Neural progenitor cell (in vitro differentiated cells): ENCODE results near the gene SMTNL2. TPM values are rescaled to one million over a fixed set of nuclear protein-coding genes. Genes with fewer than 3 reads are reported as not detected.
"Not testable (repeated sequence)": the region's sequence is repeated elsewhere in the genome, so short reads cannot be mapped to it uniquely, and the experiment has no call there.

ENCODE experiments used
- DNase-seq: peaks from one replicate; pipeline ENCODE4 v3.0.0-alpha.2; 2016; ENCODE audit warnings: low spot score
- H2AFZ ChIP-seq: fragments of 200-600 bp; sonication (generic); replicated peaks from 2 replicates; pipeline ENCODE4 v1.6.1; 2016; ENCODE audit warnings: antibody characterized with exemption
- H3F3A ChIP-seq: fragments of 200-600 bp; sonication (generic); 2 replicates; pipeline ENCODE4 v1.6.1; 2016; ENCODE audit warnings: antibody characterized with exemption, low read depth
- H3K27ac ChIP-seq: fragments of 200-600 bp; sonication (generic); 2 replicates; pipeline ENCODE4 v1.5.1; 2016; ENCODE audit warnings: mild to moderate bottlenecking
- H3K27me3 ChIP-seq: fragments of 200-600 bp; sonication (generic); 2 replicates; pipeline ENCODE4 v1.6.1; 2016; ENCODE audit warnings: mild to moderate bottlenecking, moderate library complexity
- H3K36me3 ChIP-seq: fragments of 200-600 bp; sonication (generic); 2 replicates; pipeline ENCODE4 v1.5.1; 2016
- H3K4me1 ChIP-seq: fragments of 200-600 bp; sonication (generic); 2 replicates; pipeline ENCODE4 v1.6.1; 2016; ENCODE audit warnings: mixed run types
- H3K4me2 ChIP-seq: fragments of 200-600 bp; sonication (generic); 2 replicates; pipeline ENCODE4 v1.6.1; 2016
- H3K4me3 ChIP-seq: fragments of 200-600 bp; sonication (generic); 2 replicates; pipeline ENCODE4 v1.5.1; 2016
- H3K79me2 ChIP-seq: fragments of 200-600 bp; sonication (generic); 2 replicates; pipeline ENCODE4 v1.6.1; 2016; ENCODE audit warnings: low read depth
- H3K9ac ChIP-seq: fragments of 200-600 bp; sonication (generic); 2 replicates; pipeline ENCODE4 v1.6.1; 2016
- H3K9me3 ChIP-seq: fragments of 200-600 bp; sonication (generic); 2 replicates; pipeline ENCODE4 v1.5.1; 2016; ENCODE audit warnings: low read depth
- H4K20me1 ChIP-seq: fragments of 200-600 bp; sonication (generic); 2 replicates; pipeline ENCODE4 v1.6.1; 2016; ENCODE audit warnings: low read depth
- H3K27ac Mint-ChIP-seq: 3 replicates; pipeline ENCODE4 v1.8.0; 2021; ENCODE audit warnings: mixed read lengths
- H3K27me3 Mint-ChIP-seq: 2 replicates; pipeline ENCODE4 v1.8.0; 2022; ENCODE audit warnings: low read depth, mild to moderate bottlenecking, inconsistent platforms, moderate library complexity, mixed read lengths; ENCODE audit not compliant: insufficient read depth
- H3K36me3 Mint-ChIP-seq: 3 replicates; pipeline ENCODE4 v1.8.0; 2021; ENCODE audit warnings: mixed read lengths
- H3K4me1 Mint-ChIP-seq: 3 replicates; pipeline ENCODE4 v1.8.0; 2021; ENCODE audit warnings: mixed read lengths
- H3K4me3 Mint-ChIP-seq: 3 replicates; pipeline ENCODE4 v1.8.0; 2021; ENCODE audit warnings: mild to moderate bottlenecking, moderate library complexity, mixed read lengths
- H3K9me3 Mint-ChIP-seq: 3 replicates; pipeline ENCODE4 v1.8.0; 2020; ENCODE audit warnings: mixed read lengths
- EZH2 ChIP-seq: fragments of 200-600 bp; sonication (generic); IDR thresholded peaks from 2 replicates; pipeline ENCODE4 v1.6.1; 2017; ENCODE audit warnings: antibody characterized with exemption, mild to moderate bottlenecking, moderate library complexity
- EZH2phosphoT487 ChIP-seq: fragments of 200-600 bp; sonication (generic); IDR thresholded peaks from 2 replicates; pipeline ENCODE4 v1.6.1; 2017; ENCODE audit warnings: antibody characterized with exemption
- total RNA-seq: library from RNA; depleted of rRNA; stranded (reverse); fragments of >200 nt; gene quantifications from 2 replicates; pipeline ENCODE4 v1.2.3, GENCODE V29; 2015; ENCODE audit warnings: low replicate concordance
- TF ChIP-seq, protein P1 (sequence below): fragments of 200-600 bp; sonication (generic); IDR thresholded peaks from 2 replicates; pipeline ENCODE4 v1.5.1; 2017; ENCODE audit warnings: antibody characterized with exemption, mild to moderate bottlenecking

Gene SMTNL2
- total RNA-seq, 1 donor from 2014 or later, result 3.0 TPM

DNA sequence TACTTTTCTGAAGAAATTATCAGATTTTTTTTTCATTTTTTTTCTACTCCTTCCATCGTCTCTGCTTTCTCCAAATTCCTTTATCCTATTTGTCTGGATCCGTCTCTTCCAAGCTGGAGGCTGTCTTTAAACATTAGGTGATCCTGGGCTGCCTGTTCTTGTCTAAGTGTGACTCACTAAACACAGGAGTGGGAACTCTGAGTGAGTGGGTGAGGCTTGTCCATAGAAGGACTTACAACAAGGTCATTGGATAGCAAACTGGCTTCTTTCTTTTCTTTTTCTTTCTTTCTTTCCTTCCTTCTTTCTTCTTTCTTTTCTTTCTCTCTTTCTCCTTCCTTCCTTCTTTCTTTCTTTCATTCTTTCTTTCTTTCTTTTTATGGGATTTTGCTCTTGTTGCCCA, 38.9 kb downstream of the SMTNL2 start:
- H3F3A ChIP-seq, result no peaks in the 10 kb centered on the region
- no peaks in the 10 kb centered on the region for H3K36me3 ChIP-seq
- H4K20me1 ChIP-seq, result no peaks in the 10 kb centered on the region
- H3K4me3 Mint-ChIP-seq, result no peak overlapping the region
- no peak overlapping the region for H3K9ac ChIP-seq
- no peak overlapping the region for H3K4me3 ChIP-seq
- no peak overlapping the region for H3K27ac ChIP-seq
- H3K27me3 ChIP-seq, result no peaks in the 10 kb centered on the region
- H3K79me2 ChIP-seq, result no peaks in the 10 kb centered on the region
- no peak for DNase-seq
- TF ChIP-seq EZH2, result no peak
- TF ChIP-seq, protein P1, sequence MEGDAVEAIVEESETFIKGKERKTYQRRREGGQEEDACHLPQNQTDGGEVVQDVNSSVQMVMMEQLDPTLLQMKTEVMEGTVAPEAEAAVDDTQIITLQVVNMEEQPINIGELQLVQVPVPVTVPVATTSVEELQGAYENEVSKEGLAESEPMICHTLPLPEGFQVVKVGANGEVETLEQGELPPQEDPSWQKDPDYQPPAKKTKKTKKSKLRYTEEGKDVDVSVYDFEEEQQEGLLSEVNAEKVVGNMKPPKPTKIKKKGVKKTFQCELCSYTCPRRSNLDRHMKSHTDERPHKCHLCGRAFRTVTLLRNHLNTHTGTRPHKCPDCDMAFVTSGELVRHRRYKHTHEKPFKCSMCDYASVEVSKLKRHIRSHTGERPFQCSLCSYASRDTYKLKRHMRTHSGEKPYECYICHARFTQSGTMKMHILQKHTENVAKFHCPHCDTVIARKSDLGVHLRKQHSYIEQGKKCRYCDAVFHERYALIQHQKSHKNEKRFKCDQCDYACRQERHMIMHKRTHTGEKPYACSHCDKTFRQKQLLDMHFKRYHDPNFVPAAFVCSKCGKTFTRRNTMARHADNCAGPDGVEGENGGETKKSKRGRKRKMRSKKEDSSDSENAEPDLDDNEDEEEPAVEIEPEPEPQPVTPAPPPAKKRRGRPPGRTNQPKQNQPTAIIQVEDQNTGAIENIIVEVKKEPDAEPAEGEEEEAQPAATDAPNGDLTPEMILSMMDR, result no peak
- no peak for TF ChIP-seq EZH2phosphoT487
- peaks cover 7% of the 10 kb centered on the region for H3K4me1 ChIP-seq
- no peaks in the 10 kb centered on the region for H3K9me3 ChIP-seq
- H3K4me1 Mint-ChIP-seq, result peaks cover 11% of the 10 kb centered on the region
- no peak overlapping the region for H2AFZ ChIP-seq
- no peaks in the 10 kb centered on the region for H3K9me3 Mint-ChIP-seq
- H3K36me3 Mint-ChIP-seq, result no peaks in the 10 kb centered on the region
- H3K4me2 ChIP-seq, result no peak overlapping the region
- no peak overlapping the region for H3K27ac Mint-ChIP-seq
- peaks cover 3% of the 10 kb centered on the region for H3K27me3 Mint-ChIP-seq

DNA sequence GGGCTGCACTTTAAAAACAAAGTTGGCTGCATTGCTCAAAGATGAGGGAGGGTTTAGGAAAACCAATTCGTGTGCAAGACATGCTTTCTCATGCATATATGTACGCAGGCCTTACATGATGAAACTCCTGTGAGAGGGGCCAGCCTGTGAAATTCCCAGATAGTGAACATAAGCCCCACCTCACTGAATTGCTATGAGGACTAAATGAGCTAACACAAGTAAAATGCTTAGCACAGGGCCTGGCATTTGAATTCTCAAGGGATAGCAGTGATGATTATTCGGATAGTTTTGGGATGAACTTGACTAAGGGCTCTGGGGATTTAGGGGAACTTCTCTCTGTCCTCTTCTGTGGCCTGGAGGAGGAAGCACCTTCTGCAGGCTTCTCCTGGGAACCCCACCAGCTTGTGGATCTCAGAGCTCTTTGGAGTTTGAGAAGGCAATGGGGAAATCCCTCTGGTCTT, 40.2 kb downstream of the SMTNL2 start:
- not testable (repeated sequence) for H2AFZ ChIP-seq, H3K9me3 ChIP-seq, H3K4me3 ChIP-seq, H3K9ac ChIP-seq, H3K36me3 Mint-ChIP-seq, H3F3A ChIP-seq, H4K20me1 ChIP-seq, H3K27ac ChIP-seq, DNase-seq, H3K27me3 Mint-ChIP-seq, H3K9me3 Mint-ChIP-seq, H3K27me3 ChIP-seq, H3K79me2 ChIP-seq, H3K4me1 ChIP-seq, H3K4me2 ChIP-seq, H3K27ac Mint-ChIP-seq, H3K36me3 ChIP-seq, H3K4me3 Mint-ChIP-seq
- H3K4me1 Mint-ChIP-seq, result peaks cover 11% of the 10 kb centered on the region

DNA sequence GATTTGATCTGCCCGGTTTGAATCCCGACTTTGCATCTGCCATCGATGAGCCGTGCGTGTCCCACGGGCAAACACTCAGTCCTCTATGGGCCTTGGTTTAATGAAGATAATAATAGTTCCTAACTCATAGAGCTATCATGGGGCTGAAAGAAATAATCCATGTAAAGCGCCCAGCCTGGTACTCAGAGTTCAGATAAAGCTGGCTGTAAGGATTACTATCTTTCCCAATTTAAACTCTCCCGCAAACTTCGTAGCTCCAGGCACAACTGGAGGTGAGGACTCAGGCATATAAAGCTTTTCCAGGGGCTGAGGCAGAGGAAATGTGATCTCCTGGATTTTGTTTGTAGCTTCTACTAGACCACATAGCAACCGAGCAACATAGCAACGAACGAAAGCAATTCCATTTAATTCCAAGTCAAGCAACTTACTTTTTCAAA, 40.9 kb downstream of the SMTNL2 start:
- peaks cover 3% of the 10 kb centered on the region for H3K27me3 Mint-ChIP-seq
- no peaks in the 10 kb centered on the region for H3K9me3 ChIP-seq
- no peak overlapping the region for H3K4me3 ChIP-seq
- no peaks in the 10 kb centered on the region for H4K20me1 ChIP-seq
- H3K9me3 Mint-ChIP-seq, result no peaks in the 10 kb centered on the region
- DNase-seq, result no peak
- no peaks in the 10 kb centered on the region for H3F3A ChIP-seq
- no peaks in the 10 kb centered on the region for H3K27me3 ChIP-seq
- H3K27ac Mint-ChIP-seq, result peak overlapping the region; percentile 19
- H2AFZ ChIP-seq, result peak overlapping the region; percentile 39
- peak overlapping the region; percentile 14 for H3K4me3 Mint-ChIP-seq
- H3K27ac ChIP-seq, result no peak overlapping the region
- no peaks in the 10 kb centered on the region for H3K36me3 Mint-ChIP-seq
- no peaks in the 10 kb centered on the region for H3K79me2 ChIP-seq
- TF ChIP-seq EZH2 (no peak), EZH2phosphoT487 (no peak)
- TF ChIP-seq, protein P1, result no peak
- H3K4me2 ChIP-seq, result no peak overlapping the region
- no peak overlapping the region for H3K9ac ChIP-seq
- peaks cover 7% of the 10 kb centered on the region for H3K4me1 ChIP-seq
- peaks cover 11% of the 10 kb centered on the region for H3K4me1 Mint-ChIP-seq
- H3K36me3 ChIP-seq, result no peaks in the 10 kb centered on the region

DNA sequence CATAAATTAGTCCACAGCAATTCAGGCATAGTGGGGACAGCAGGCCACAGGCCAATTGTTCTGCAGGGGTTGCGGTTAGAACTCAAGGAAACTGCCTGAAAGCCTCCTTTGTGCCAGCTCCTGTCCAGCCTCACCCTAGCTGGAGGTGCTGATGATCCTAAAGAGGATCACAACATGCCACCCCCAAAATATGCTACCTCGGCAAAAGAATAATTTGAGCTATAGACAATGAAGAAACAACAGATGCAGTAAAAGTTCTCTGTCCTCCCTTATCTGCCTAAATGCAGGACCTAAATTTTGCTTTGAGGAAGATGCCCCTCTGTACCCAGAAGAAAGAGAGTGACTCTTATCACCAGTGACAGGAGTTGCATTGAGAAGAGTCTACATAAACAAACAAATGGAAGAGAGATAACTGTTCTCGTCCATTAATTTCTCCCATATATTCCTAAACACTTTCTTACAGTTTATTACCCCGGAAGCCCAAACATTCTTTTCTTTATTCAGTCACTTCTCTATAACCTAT, 42.5 kb downstream of the SMTNL2 start:
- Mint-ChIP-seq H3K27ac (no peak overlapping the region), H3K4me3 (no peak overlapping the region)

More for the DNA sequence above, 42.5 kb downstream of the SMTNL2 start:
- H3K79me2 ChIP-seq, result no peaks in the 10 kb centered on the region
- H3K4me1 ChIP-seq, result peaks cover 7% of the 10 kb centered on the region
- H3K27me3 ChIP-seq, result no peaks in the 10 kb centered on the region
- no peaks in the 10 kb centered on the region for H3F3A ChIP-seq
- peaks cover 3% of the 10 kb centered on the region for H3K27me3 Mint-ChIP-seq
- no peaks in the 10 kb centered on the region for H3K36me3 Mint-ChIP-seq
- H2AFZ ChIP-seq, result no peak overlapping the region
- H4K20me1 ChIP-seq, result no peaks in the 10 kb centered on the region
- no peaks in the 10 kb centered on the region for H3K36me3 ChIP-seq
- H3K9ac ChIP-seq, result no peak overlapping the region
- no peak overlapping the region for H3K4me3 ChIP-seq
- no peak overlapping the region for H3K4me2 ChIP-seq
- DNase-seq, result no peak
- TF ChIP-seq, protein P1, result no peak
- no peak for TF ChIP-seq EZH2phosphoT487
- no peak for TF ChIP-seq EZH2
- no peaks in the 10 kb centered on the region for H3K9me3 ChIP-seq
- H3K9me3 Mint-ChIP-seq, result no peaks in the 10 kb centered on the region
- peaks cover 13% of the 10 kb centered on the region for H3K4me1 Mint-ChIP-seq
- H3K27ac ChIP-seq, result no peak overlapping the region
